ENCODE measurements around the gene PHLDB3.

Gene PHLDB3

GRCh38 chr19:43496960-43497359 is 7.6 kb downstream of the PHLDB3 start:
- DNase-seq (ENCODE audit: low read depth) = no peak

- DNase-seq (ENCODE audit: low read depth) = no peak
Observed at GRCh38 chr19:43495082-43495481, 9.5 kb downstream of the PHLDB3 start.

DNA sequence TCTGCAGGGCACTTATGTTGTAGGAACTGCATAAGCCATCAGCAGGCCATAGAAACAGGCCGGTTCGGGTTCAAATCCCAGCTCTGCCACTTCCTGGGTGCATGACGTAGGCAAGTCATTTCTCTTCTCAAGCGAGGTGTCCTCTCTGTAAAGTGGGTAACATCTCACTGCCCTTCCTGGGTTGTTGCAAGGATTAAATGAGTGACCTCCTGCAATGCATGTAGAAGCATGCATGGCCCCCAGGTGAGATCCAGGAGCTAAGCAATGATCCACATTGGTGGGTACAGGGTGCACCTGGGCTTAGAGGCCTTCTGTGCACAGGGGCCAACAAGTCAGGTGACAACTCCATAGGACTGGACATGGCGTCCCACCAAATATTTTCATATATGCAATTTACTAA is 13.8 kb downstream of the PHLDB3 start:
- DNase-seq (ENCODE audit: low read depth) = no peak

GRCh38 chr19:43489979-43490599 is 14.5 kb downstream of the PHLDB3 start:
- no peak for DNase-seq (ENCODE audit: low read depth)

DNA sequence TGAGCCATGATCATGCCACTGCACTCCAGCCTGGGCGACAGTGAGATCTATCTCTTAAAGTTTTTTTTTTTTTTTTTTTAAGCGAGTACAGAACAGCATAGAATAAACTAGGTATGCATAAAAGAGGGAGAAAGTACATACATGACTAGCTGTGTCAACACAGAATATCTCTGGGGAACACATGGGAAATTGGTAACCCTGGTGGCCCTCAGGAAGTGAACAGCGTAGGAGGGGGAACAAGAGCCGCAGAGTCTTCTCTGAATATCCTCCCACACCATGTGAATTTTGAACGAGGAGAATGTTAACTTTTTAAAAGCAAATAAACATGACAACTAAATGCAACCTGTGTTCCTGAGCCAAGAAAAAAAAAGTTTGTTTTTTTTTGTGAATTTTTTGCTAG is 15.2 kb downstream of the PHLDB3 start:
- DNase-seq (ENCODE audit: low read depth) = no peak

DNA sequence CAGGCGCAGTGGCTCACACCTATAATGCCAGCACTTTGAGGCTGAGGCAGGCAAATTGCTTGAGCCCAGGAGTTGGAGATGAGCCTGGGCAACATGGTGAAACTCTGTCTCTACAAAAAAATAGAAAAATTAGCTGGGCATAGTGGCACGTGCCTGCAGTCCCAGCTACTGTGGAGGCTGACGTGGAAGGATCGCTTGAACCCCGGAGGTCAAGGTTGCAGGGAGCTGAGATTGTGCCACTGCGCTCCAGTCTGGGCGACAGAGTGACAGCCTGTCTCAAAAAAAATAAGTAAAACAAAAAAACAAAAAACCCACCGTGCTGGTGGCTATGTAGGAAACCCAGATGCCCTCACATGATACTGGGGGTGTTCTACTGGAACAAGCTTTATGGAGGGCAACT is 16.4 kb downstream of the PHLDB3 start:
- no peak for DNase-seq (ENCODE audit: low read depth)

DNA sequence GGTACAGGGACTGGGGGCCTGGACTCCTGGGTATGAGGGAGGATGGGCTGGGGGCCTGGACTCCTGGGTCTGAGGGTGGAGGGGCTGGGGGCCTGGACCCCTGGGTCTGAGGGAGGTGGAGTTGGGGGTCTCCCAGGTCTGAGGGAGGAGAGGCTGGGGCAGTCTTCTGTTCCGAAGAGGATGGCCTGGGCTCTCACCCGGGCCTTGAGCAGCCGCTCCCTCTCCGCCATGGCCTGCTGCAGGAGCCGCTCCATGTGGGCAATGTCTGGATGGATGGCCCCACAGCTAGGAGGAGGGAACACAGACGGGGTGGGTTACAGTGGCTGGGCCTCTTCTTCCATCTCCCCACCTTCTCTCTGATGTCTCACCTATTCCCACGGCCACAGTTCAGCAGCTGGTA is 18.1 kb downstream of the PHLDB3 start:
- no peak for DNase-seq (ENCODE audit: low read depth)

DNA sequence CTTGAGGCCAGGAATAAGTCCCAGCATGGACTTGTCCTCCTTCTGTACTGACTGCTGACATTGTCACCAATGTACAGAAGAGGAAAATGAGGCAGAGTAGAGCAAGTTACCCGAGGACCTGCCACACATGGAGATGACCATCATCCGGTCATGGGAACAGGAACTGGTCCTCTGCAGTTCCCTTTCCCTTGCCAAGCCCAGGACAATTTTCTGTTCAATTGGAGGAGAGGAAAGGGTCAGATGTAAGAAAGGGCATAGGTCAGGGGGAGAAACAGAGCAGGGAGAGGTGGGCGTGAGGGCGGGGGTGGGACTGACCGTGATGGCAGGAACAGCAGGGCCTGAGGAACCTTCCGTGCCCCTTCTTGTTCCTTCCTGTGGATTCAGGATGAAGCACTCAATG is 18.6 kb downstream of the PHLDB3 start:
- no peak for DNase-seq (ENCODE audit: low read depth)

- no peak for DNase-seq (ENCODE audit: low read depth)
Observed at GRCh38 chr19:43483281-43483680, 21.3 kb downstream of the PHLDB3 start.

- DNase-seq (ENCODE audit: low read depth) = no peak
Observed at GRCh38 chr19:43482193-43482592, 22.4 kb downstream of the PHLDB3 start.

- no peak for DNase-seq (ENCODE audit: low read depth)
Observed at GRCh38 chr19:43481701-43482100, 22.8 kb downstream of the PHLDB3 start.

DNA sequence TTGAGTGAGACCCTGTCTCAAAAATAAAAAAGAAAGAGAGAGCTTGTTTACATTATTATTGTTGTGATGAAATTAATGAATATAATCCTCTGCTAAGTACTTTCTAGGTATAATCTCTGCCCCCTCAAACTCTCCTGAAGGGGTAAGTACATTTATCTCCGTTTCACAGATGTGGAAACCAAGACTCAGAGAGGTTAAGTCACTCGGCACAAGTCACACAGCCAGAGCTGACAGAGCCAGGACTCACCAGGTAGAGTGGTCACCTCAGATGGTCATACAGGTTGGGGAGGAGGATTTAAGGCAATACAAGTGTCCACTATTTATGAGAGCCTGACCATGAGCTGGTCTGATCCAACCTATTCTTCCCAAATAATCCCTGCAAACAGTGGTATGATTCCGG is 24.0 kb downstream of the PHLDB3 start:
- no peak for DNase-seq (ENCODE audit: low read depth)

- no peak for DNase-seq (ENCODE audit: low read depth)
Observed at GRCh38 chr19:43479961-43480561, 24.5 kb downstream of the PHLDB3 start.

GRCh38 chr19:43479226-43479625 is 25.3 kb downstream of the PHLDB3 start:
- no peak for DNase-seq (ENCODE audit: low read depth)

- DNase-seq (ENCODE audit: low read depth) = no peak
Observed at GRCh38 chr19:43478323-43478722, 26.2 kb downstream of the PHLDB3 start.

GRCh38 chr19:43476606-43477005 is 27.9 kb downstream of the PHLDB3 start:
- DNase-seq (ENCODE audit: low read depth) = no peak

DNA sequence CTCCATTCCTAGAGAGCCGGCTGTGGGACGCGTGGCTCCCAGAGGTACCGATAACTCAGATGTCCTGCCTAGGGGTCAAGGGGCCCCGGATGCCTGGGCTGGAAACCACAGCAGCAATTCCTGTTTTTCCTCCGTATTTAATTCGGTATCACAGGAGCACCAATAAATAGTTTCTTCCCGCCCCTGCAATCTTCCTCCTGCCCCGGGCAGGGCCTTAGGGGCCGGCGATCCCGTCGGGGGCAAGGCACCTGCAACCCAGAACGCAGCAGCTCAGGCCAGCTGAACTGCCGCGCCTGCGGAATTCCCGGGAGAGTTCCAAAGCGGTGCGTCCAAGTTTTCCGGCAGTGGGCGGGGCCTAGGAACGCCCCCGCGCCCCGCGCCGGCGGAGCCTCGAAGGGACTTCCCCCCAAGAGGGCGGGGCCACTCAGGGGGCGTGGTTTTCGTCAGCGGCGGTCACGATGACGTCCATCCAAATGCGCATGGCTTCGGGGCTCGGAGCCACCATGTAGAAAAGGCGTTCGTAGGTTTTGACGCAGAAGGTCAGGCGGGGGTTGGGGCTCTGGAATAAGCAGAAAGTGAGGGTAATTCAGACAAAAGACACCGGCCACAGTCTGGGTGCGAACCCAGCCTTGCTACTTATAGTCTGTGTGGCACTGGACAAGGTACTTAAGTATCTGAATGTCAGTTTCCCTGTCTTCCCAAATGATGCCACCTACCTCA is 29.4 kb downstream of the PHLDB3 start:
- no peak for DNase-seq (ENCODE audit: low read depth)

DNA sequence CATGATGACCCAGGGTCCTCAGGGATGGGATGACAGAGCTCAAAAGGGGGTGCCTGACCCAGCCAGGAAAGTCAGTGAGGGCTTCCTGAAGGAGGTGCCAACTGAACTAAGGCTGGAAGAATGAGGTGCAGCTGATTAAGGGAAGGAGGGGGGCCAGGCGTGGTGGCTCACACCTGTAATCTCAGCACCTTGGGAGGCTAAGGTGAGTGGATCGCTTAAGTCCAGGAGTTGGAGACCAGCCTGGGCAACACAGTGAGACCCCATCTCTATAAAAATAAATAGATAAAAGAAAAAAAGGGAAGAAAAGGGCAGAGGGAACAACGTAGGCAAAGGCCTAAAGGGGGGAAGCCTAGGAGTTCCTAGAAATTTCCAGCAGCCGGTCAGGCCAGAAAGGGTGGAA is 30.1 kb downstream of the PHLDB3 start:
- DNase-seq (ENCODE audit: low read depth) = no peak

GRCh38 chr19:43471091-43471490 is 33.5 kb downstream of the PHLDB3 start:
- no peak for DNase-seq (ENCODE audit: low read depth)

- DNase-seq (ENCODE audit: low read depth) = no peak
Observed at GRCh38 chr19:43470288-43470687, 34.3 kb downstream of the PHLDB3 start.

DNA sequence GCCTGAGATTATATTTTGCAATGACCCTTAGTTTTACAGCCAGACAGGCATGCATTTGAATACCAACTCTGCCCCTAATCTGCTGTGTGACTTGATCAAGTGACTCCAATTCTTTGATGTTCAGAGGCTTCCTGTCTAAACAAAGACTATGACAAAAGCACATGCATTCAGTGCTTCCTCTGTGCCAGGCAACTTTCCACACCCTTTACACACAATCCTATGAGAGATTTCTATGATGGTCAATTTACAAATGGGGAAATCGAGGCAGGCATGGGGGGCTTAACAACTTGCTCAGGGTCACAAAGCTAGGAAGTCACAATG is 35.4 kb downstream of the PHLDB3 start:
- no peak for DNase-seq (ENCODE audit: low read depth)

- no peak for DNase-seq (ENCODE audit: low read depth)
Observed at GRCh38 chr19:43468354-43469159, 36.0 kb downstream of the PHLDB3 start.

- no peak for DNase-seq (ENCODE audit: low read depth)
Observed at GRCh38 chr19:43467730-43468129, 36.8 kb downstream of the PHLDB3 start.
